Skeletal muscle cell (primary cell): ENCODE measurements around the gene SEMA4B.
"Not testable (repeated sequence)": the region's sequence is repeated elsewhere in the genome, so short reads cannot be mapped to it uniquely, and the experiment has no call there.

Experiments
- DNase-seq: peaks from one replicate; pipeline ENCODE4 v3.0.0-alpha.2; 2010; ENCODE audit warnings: low read depth
- H3K4me3 ChIP-seq: 2 replicates; pipeline ENCODE4 v1.5.1; 2011; ENCODE audit warnings: low read depth, mild to moderate bottlenecking, control low read depth, low read length, moderate library complexity

SEMA4B gene

GRCh38 chr15:90201130-90201943, at the start of gene SEMA4B:
Gene SEMA4B (plus strand): TSS chr15:90201330. CDS start chr15:90201579, 249 bp downstream.
- DNase-seq = no peak
- H3K4me3 ChIP-seq = peak within 1 kb of the TSS; percentile 87

- no peak for DNase-seq
- H3K4me3 ChIP-seq = no peak overlapping the region
These were observed 49.0 kb upstream of the SEMA4B start for GRCh38 chr15:90151989-90152645.

GRCh38 chr15:90153658-90154057, 47.5 kb upstream of the SEMA4B start:
- no peak for DNase-seq
- H3K4me3 ChIP-seq = no peak overlapping the region

- no peak overlapping the region for H3K4me3 ChIP-seq
- no peak for DNase-seq
These were observed 46.9 kb upstream of the SEMA4B start for GRCh38 chr15:90154246-90154645.

GRCh38 chr15:90154861-90155626, 46.1 kb upstream of the SEMA4B start:
- peak; percentile 43 for DNase-seq
- H3K4me3 ChIP-seq = no peak overlapping the region

- DNase-seq = no peak
- H3K4me3 ChIP-seq = no peak overlapping the region
These were observed 41.9 kb upstream of the SEMA4B start for GRCh38 chr15:90159213-90159612.

GRCh38 chr15:90160781-90161727, 40.1 kb upstream of the SEMA4B start:
- no peak overlapping the region for H3K4me3 ChIP-seq
- DNase-seq = no peak

GRCh38 chr15:90161950-90162361, 39.2 kb upstream of the SEMA4B start:
- H3K4me3 ChIP-seq = no peak overlapping the region
- DNase-seq = no peak

GRCh38 chr15:90162956-90163355, 38.2 kb upstream of the SEMA4B start:
- H3K4me3 ChIP-seq = no peak overlapping the region
- DNase-seq = no peak

- DNase-seq, H3K4me3 ChIP-seq: not testable (repeated sequence)
These were observed 36.9 kb upstream of the SEMA4B start for GRCh38 chr15:90164239-90164638.

GRCh38 chr15:90165157-90165556, 36.0 kb upstream of the SEMA4B start:
- no peak for DNase-seq
- H3K4me3 ChIP-seq = no peak overlapping the region

- no peak overlapping the region for H3K4me3 ChIP-seq
- peak; percentile 98 for DNase-seq
These were observed 35.3 kb upstream of the SEMA4B start for GRCh38 chr15:90165659-90166489.

- H3K4me3 ChIP-seq = no peak overlapping the region
- DNase-seq = no peak
These were observed 34.0 kb upstream of the SEMA4B start for GRCh38 chr15:90167121-90167520.

GRCh38 chr15:90171623-90172022, 29.5 kb upstream of the SEMA4B start:
- no peak for DNase-seq
- no peak overlapping the region for H3K4me3 ChIP-seq

- no peak for DNase-seq
- H3K4me3 ChIP-seq = no peak overlapping the region
These were observed 27.8 kb upstream of the SEMA4B start for GRCh38 chr15:90173372-90173771.

- DNase-seq = peak; percentile 42
These were observed 26.8 kb upstream of the SEMA4B start for GRCh38 chr15:90174140-90174875.

GRCh38 chr15:90177012-90177411, 24.1 kb upstream of the SEMA4B start:
- H3K4me3 ChIP-seq = no peak overlapping the region
- DNase-seq = no peak

More at GRCh38 chr15:90174140-90174875, 26.8 kb upstream of the SEMA4B start:
- no peak overlapping the region for H3K4me3 ChIP-seq
